DND-41 (cell line): Measurements from ENCODE around the gene LARP6.

Experiments
- ATAC-seq: fragments of 200-7000 bp; cut with Tn5 transposase; 3 replicates; pipeline ENCODE4 v1.9.1; 2021; ENCODE audit warnings: low read depth; ENCODE audit not compliant: insufficient read depth
- DNase-seq: peaks from one replicate; pipeline ENCODE4 v3.0.0-alpha.2; 2020
- H2AFZ ChIP-seq: 2 replicates; pipeline ENCODE4 v1.6.0; 2012; ENCODE audit warnings: low read depth, low read length
- H3K27ac ChIP-seq: 2 replicates; pipeline ENCODE4 v1.5.1; 2012; ENCODE audit warnings: low read length, inconsistent platforms
- H3K27me3 ChIP-seq: fragments of 200-600 bp; sonication (generic); 2 replicates; pipeline ENCODE4 v1.6.0; 2012; ENCODE audit warnings: low read length, mild to moderate bottlenecking, inconsistent platforms; ENCODE audit not compliant: insufficient read depth, poor library complexity
- H3K36me3 ChIP-seq: 2 replicates; pipeline ENCODE4 v1.5.1; 2012; ENCODE audit warnings: low read length, inconsistent platforms; ENCODE audit not compliant: insufficient read depth
- H3K4me1 ChIP-seq: 2 replicates; pipeline ENCODE4 v1.5.1; 2012; ENCODE audit warnings: mild to moderate bottlenecking, low read length; ENCODE audit not compliant: insufficient read depth
- H3K4me2 ChIP-seq: 2 replicates; pipeline ENCODE4 v1.6.0; 2012; ENCODE audit warnings: mild to moderate bottlenecking, moderate library complexity, low read length, inconsistent platforms; ENCODE audit not compliant: insufficient read depth
- H3K4me3 ChIP-seq, 2 experiments: fragments of 200-600 bp in 1 of 2; shearing (Covaris generic) in 1 of 2; 2 replicates each; pipeline ENCODE4 v1.5.1; 2012 to 2016; ENCODE audit warnings: inconsistent platforms in 2 of 2, low read length in 2 of 2, mild to moderate bottlenecking in 2 of 2, low read depth in 1 of 2, moderate library complexity in 1 of 2
- H3K79me2 ChIP-seq: 2 replicates; pipeline ENCODE4 v1.6.0; 2012; ENCODE audit warnings: low read length, inconsistent platforms; ENCODE audit not compliant: insufficient read depth
- H3K9ac ChIP-seq: 2 replicates; pipeline ENCODE4 v1.6.0; 2012; ENCODE audit warnings: low read depth, mild to moderate bottlenecking, inconsistent platforms, low read length, moderate library complexity
- H3K9me3 ChIP-seq: 2 replicates; pipeline ENCODE4 v1.5.1; 2012; ENCODE audit warnings: low read length, moderate library complexity, mild to moderate bottlenecking, inconsistent platforms; ENCODE audit not compliant: insufficient read depth, severe bottlenecking
- H4K20me1 ChIP-seq: 2 replicates; pipeline ENCODE4 v1.6.0; 2012; ENCODE audit warnings: low read length; ENCODE audit not compliant: insufficient read depth
- EZH2 ChIP-seq: IDR thresholded peaks from 3 replicates; pipeline ENCODE4 v1.6.1; 2012; ENCODE audit warnings: borderline replicate concordance, low read depth, mild to moderate bottlenecking, moderate library complexity, low read length, inconsistent platforms; ENCODE audit not compliant: severe bottlenecking
- TF ChIP-seq, protein P1 (sequence below): IDR thresholded peaks from 2 replicates; pipeline ENCODE4 v1.5.1; 2012; ENCODE audit warnings: borderline replicate concordance, low read length, moderate library complexity, mild to moderate bottlenecking; ENCODE audit not compliant: poor library complexity, severe bottlenecking; ENCODE audit errors: extremely low read depth

The LARP6 gene

GRCh38 chr15:70892002-70892911, 38.3 kb upstream of the LARP6 start, which contains the start of the genes LRRC49 and THAP10:
TSS of gene LRRC49 (plus strand) at chr15:70892826. CDS start at chr15:70892895, 69 bp downstream.
TSS of gene THAP10 (minus strand) at chr15:70892433. CDS start at chr15:70892272, 161 bp downstream.
- Histone ChIP-seq H2AFZ (no peak within 1 kb of the TSS), H3K27me3 (no peaks in the 10 kb centered on the region), H3K27ac (no peak within 1 kb of the TSS), H3K9ac (no peak within 1 kb of the TSS), H3K79me2 (no peaks in the 10 kb centered on the region), H3K4me1 (no peaks in the 10 kb centered on the region), H3K9me3 (no peaks in the 10 kb centered on the region), H3K4me3 (no peak within 1 kb of the TSS), H3K36me3 (no peaks in the 10 kb centered on the region), H3K4me2 (no peak within 1 kb of the TSS), H4K20me1 (no peaks in the 10 kb centered on the region)
- TF ChIP-seq EZH2 = no peak
- TF ChIP-seq, protein P1, sequence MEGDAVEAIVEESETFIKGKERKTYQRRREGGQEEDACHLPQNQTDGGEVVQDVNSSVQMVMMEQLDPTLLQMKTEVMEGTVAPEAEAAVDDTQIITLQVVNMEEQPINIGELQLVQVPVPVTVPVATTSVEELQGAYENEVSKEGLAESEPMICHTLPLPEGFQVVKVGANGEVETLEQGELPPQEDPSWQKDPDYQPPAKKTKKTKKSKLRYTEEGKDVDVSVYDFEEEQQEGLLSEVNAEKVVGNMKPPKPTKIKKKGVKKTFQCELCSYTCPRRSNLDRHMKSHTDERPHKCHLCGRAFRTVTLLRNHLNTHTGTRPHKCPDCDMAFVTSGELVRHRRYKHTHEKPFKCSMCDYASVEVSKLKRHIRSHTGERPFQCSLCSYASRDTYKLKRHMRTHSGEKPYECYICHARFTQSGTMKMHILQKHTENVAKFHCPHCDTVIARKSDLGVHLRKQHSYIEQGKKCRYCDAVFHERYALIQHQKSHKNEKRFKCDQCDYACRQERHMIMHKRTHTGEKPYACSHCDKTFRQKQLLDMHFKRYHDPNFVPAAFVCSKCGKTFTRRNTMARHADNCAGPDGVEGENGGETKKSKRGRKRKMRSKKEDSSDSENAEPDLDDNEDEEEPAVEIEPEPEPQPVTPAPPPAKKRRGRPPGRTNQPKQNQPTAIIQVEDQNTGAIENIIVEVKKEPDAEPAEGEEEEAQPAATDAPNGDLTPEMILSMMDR = no peak
- DNase-seq (no peak), ATAC-seq (no peak)

DNA sequence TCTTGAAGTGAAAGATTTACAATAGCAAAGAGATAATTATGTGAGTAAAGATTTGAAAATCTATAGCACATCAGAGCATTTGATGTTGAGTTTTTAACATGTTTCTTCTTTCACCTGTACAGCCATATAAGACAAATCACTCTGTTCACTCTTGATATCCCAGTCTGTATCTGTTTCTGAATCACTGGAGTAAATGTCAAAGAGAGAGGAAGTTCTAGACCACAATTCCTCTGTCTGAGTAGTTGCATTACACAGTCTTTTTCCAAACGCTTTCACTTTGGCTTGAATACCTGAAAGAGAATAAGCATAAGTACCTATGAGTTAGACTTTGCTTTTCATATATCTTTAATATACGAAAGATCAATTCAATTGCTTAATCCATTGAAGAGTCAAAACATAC, 28.4 kb upstream of the LARP6 start:
- Histone ChIP-seq H3K36me3 (no peaks in the 10 kb centered on the region), H3K4me2 (no peak overlapping the region), H3K27me3 (no peaks in the 10 kb centered on the region), H3K4me3 (no peak overlapping the region), H3K9me3 (no peaks in the 10 kb centered on the region), H4K20me1 (no peaks in the 10 kb centered on the region), H2AFZ (no peak overlapping the region), H3K27ac (no peak overlapping the region), H3K4me1 (peaks cover 3% of the 10 kb centered on the region; the same call in 1 of the 2 replicates), H3K79me2 (no peaks in the 10 kb centered on the region), H3K9ac (no peak overlapping the region)
- no peak for TF ChIP-seq EZH2
- TF ChIP-seq, protein P1 = no peak
- DNase-seq = no peak
- ATAC-seq = no peak

- Histone ChIP-seq H3K27ac (no peak overlapping the region), H3K4me3 (no peak overlapping the region), H3K9me3 (no peaks in the 10 kb centered on the region), H4K20me1 (no peaks in the 10 kb centered on the region), H3K9ac (no peak overlapping the region), H3K36me3 (no peaks in the 10 kb centered on the region), H3K27me3 (no peaks in the 10 kb centered on the region), H2AFZ (no peak overlapping the region), H3K4me2 (no peak overlapping the region), H3K79me2 (no peaks in the 10 kb centered on the region), H3K4me1 (peaks cover 3% of the 10 kb centered on the region; the same call in 1 of the 2 replicates)
- no peak for ATAC-seq
- DNase-seq = no peak
- TF ChIP-seq, protein P1 = no peak
- no peak for TF ChIP-seq EZH2
Observed at GRCh38 chr15:70880781-70881180, 26.8 kb upstream of the LARP6 start.
